GOT3 (cell line): ENCODE data around the gene SLC35F1.

Experiments
- DNase-seq: peaks from one replicate; lab custom pipeline; 2025; ENCODE audit warnings: mixed read lengths; lab: John Stamatoyannopoulos, UW

SLC35F1 gene

DNA sequence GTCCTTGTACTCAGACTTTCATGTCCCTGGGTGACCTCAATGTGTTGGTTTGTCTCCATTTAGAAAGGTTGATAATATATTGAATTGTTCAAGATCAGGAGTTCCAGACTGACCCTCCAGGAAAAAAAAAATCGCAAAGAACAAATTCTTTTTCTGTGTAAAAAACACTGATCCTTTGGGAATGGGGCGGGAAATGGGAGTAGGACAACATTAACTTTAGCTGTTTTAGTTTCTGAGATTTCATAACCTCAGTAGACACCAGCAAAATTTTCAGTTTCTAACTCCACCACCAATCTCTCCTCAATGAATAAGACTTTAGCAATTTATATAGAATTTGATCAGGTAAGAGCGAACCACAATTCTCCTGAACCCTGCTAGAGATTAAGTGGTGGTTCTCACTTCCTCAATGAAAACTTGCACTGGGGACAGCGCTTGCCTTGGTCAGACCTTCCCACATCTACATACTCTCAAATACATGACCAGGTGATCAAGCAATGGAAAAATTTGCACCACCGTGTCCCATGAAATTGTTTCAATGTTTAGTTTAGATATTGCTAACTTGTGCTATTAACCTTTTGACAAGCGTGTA lies 409.8 kb downstream of the SLC35F1 start:
- DNase-seq: no peak

DNA sequence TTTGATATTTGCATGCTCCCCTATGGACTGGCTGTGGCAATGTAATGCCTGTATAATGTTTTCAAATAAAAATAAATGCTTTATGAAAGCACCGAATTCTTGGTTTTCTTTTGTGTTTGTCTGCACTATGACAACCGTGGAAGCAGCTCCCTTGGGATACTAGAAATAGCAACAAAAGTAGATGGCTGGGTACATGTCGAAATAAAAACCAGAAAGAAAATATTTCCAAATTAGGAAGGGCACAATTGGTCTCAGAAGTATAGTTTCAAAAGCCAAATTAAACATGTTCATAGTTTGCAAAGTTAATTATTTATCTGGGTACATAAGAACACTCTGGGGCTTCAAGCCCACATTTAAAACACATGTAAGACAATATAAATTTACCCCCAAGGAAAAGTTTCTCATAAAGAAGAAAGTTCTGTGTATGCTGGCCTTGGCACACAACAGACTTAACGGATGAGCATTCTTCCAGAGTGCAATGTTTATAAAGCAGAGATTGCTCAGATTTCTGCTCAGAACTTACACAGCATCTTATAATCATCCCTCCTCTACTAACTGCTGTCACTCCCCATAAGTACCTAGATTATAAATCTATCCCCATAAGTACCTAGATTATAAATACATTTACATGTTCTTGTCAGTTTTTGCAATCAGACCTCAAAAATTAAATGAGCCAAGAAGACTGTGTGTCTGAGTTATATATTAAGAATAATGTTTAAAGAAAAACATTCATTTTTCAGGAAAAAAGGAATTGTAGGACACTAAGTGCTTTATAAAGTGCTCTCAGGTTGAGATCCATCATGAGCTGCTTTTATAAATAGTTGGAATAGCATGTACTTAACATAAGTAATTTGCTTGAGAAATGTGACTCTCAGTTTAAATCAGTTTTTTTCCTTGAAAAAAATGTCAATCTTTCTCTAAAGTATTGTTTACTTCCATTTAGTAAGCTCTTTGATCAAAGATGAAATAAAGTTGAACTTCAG lies 410.8 kb downstream of the SLC35F1 start:
- no peak for DNase-seq

DNA sequence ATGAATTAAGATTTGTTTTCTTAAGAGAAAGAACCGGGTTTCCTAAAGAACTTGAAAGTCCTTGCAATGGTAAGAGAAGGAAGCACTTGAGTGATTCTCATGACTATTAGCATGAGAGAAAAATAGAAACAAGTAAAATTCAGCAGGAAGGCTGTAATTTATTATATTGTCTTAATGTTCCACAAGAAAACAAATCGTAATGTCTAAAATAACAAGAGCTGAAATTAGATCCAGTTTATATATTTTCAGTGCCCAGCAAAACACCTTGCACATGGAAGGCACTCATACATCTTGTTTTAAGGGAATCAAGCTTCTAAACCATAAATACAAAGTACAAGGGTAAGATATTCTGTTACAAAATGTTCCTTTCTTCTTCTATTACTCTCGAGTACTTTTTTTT lies 411.6 kb downstream of the SLC35F1 start:
- DNase-seq: no peak

DNA sequence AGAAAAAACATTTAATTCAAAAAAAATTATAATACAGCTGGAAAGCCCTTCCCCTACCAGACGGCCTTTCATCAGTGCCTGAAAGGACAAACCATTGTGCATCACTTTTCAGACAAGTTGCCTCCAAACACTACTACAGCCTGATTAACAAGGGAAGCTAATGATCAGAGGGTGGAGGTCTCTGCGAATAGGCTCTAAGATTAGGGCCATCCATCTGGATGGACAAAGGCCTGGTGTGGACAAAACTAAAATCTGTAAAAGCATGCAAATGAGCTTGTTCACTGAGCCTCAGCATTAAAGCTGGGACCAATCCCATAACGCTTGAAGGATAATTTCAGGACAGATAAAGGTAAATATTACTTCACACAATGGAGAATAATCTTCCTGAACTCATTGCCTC lies 412.4 kb downstream of the SLC35F1 start:
- DNase-seq: no peak

DNA sequence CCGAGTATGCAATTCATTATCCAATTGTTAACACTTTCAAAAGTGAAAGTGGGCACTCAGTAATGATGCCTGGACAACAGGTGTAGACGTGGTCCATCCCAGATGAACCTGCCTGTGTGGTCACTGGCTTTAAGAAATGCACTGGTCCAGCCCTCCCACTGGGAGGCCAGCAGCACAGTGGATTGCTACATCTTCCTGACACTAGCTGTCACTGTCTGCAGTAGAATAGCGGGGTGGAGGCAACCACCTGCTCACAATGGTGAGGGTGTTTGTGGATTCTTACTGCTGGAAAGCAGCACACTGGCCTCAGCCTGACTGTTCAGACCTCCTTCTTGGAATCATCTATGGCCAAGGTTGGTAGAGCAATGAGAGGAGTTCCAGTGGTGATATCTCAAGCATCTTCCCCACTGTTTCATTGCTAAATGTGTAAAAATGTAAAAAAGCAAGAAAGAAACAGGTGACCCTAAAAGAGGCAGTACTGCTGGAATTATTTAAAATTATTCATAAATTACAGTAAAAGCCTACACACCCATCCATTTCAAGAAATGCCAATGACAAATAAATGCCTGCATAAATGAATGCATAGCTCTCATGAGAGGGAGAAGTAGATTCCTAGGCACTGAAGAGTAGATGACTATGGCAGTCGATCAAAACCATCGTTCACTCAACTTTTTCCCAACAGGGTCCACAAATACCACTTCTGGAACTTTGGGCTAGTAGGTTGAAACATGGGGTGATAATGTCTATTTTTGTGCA lies 413.0 kb downstream of the SLC35F1 start:
- DNase-seq: no peak

DNA sequence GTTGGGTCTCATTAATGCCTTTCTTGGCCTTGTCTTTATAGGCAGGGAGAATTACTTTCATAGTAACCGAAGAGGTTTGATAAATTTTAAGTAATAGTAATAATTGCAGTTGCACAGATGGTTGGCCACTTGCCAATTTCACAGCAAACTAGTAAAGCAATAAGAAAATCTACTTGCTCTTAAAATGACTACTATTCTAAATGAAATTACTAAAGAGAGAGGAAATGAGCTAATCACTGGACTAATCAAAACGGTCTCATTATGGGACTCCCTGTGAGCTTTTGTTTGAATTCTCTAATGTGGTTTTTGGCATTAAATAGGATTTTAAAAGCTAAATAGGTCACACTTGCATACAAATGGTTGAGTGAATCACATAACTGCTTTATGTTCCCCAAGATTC lies 413.6 kb downstream of the SLC35F1 start:
- DNase-seq: no peak

DNA sequence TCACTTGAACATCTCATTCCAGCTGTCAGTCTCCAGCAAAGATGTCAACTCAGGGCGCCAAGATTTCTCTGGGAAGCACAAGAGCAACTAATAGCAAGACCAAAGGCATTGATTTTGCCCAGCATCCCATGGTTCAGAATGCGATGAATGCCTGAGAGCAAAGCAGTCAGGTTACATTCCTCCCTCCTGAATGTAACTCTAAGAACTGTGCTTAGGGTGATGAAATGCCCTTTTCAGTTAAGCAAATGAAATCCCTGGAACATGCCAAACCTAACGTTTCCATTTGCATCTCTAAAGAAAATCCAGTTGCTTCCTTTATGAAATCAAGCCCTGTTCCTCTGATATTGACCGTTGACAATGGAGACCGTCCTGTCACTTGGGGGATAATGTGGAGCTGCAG lies 417.1 kb downstream of the SLC35F1 start:
- DNase-seq: no peak

DNA sequence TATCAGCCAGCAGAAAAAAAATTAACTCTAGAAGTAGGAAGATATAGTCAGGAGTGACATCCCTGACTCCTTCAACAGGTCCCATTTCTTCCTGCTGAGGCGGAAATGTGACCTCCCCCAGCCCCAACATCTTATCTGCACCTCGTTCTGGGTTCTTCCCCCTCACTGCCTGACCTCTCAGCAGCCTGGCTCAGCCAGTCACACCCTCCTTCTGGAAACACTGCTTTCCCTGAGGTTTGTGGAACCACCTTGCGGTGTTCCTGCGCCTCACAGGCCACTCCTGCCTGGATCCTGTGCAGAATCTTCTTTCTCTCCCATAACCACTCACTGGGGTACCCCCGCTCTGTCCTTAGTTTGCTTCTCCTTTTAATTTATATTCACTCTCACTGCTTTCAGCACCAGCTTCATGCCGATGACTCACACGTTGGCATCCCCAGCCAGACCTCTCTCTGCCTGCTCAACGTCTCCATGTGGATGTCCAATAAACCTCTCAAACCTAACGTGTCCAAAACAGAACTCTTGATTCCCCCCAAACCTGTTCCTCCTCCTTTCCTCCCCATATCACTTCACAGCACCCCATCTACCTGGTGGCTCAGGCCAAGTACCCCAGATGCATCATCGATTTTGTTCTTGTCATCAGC lies 418.3 kb downstream of the SLC35F1 start:
- no peak for DNase-seq

DNA sequence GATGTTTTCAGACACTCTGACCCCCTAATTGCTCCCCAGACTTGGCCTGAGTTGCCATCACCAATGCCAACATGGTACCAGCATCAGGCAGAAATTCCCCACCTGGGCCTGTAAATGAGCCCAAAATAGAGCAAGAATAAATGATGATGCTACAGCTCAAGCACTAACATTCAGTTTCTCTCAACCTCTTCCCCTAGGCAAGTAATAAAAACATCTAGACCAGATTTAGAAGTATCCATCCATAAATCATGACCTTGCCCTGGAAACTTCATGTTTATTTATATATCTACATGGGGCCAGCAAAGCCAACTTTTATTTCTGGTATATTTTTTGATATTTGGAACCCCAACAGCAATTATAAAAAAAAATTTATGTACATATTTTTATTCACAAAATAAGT lies 419.6 kb downstream of the SLC35F1 start:
- no peak for DNase-seq

DNA sequence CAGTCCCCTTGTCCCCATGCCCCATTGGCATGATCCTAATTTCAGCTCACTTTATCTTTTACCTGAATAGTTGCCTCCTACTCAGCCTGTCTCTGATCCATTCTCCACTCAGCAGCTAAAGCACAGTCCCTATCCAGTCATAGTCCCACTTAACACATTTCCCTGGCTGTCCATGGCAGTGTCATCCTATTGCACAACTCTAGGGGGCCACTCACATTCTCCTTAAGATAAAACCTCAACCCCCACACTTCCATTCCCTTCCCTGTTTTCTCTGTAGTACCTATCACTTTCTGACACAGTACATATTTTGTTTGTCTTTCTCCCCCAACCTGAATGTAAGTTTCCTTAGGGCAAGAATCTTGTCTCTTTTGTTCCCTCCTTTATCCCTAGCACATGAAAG lies 420.2 kb downstream of the SLC35F1 start:
- DNase-seq: no peak

DNA sequence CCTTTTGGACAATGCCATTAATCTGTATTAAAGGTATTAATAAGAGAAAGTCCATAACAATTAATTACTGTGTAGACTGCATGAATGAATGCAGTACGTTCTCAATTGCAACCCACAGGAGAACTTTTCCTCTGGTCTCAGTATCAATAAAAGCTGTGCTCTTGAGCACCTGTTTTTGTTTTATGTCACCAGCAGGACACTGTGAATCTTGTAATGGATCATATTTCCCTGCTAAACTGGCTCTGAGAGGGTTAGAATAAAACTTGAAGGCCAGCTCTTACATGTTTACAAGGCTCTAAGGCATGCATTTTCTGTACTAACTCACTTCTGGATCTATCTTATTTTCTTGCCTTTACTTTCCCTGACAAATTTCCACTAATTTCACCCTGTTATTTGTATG lies 426.7 kb downstream of the SLC35F1 start:
- no peak for DNase-seq

DNA sequence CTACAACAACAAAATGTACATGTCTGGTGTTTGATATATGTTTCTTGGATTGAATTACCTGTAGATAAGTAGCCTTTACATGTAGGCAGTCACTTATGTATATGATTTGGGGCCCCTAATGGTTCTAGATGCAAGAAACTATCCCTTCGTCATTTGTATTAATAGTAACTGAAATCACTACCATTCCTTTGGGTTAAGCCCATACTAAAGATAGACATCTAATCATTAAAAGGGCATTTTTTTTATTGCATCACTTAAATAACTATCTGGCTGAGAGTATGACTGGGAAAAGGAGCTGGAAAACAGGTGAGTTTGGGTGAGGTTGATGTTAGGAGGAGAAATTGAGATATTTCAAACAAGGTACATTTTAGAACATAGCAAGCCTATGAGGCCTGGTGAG lies 427.6 kb downstream of the SLC35F1 start:
- no peak for DNase-seq

DNA sequence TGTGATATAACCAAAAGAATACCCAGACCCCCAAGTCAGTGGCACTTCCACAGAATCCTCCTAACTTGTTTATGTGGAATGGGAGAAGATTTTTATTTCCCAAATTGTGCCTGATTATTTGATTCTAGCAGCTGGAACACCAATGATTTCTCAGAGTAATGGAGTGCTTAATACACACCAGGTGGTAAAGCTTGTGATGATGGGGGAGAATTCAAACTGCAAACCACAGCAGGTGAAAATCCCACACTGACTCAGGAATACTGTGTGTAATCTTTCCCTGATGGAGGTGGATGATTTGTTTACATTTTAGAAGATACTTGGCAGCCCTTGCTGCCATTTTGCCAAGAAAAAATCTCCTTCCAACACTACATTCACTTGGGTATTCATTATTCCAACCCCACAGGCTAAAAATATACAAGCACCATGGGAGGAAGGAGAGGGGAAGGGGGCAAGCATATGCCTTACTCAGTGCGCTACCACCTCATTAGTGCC lies 428.3 kb downstream of the SLC35F1 start:
- no peak for DNase-seq

DNA sequence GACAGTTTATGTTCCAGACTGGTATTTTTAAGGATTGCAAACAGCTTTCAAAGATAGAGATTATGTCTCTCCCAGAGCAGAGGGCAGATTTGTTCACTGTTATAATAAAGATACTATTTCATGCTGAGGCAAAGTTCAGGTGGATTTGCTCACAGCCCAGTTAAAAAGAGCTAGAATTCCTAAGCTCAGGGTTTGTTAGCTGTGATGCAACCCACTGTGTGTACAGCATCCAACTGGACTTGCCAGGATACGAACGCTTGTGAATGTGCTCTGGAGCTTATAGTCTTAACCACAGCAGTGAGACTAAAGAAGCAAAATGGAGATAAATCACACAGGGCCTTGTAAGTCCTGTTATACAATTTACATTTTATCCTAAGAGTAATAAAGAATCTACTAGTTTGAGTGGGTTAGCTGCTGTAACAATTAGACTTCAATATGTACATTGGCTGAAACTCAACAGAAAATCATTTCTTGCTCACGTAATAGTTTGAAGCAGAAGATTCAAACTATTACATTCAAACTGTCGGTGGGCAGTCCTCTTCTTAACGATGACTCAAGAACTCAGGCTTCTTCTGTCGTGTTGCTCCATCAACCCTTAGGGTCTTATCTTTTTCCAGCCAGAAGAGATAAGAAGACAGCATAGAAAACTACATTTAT lies 437.1 kb downstream of the SLC35F1 start:
- no peak for DNase-seq

DNA sequence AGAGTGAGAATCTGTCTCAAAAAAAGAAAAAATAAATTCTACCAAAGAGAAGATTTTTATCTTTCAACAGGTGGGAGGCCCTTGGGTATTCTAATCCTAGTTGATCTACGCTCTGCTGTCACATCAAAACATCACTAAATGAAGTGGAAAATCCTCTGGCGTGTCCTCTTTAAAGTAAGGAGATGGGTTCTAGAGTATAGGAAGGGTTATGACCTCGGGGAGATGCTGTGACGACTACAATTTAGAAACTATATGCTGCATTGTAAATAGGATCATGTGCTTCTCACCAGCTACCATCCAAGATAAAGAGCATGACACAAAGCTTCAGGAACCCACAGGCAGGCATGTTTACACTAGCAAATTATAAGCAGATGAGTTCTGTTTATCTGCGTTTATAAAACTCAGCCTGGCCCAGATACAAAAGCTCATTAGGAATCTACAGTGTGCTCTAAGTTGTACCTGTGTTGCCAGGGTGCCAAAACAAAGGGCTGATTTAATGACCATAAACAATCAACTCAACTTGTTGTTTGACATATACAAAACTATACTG lies 443.9 kb downstream of the SLC35F1 start:
- DNase-seq: no peak

DNA sequence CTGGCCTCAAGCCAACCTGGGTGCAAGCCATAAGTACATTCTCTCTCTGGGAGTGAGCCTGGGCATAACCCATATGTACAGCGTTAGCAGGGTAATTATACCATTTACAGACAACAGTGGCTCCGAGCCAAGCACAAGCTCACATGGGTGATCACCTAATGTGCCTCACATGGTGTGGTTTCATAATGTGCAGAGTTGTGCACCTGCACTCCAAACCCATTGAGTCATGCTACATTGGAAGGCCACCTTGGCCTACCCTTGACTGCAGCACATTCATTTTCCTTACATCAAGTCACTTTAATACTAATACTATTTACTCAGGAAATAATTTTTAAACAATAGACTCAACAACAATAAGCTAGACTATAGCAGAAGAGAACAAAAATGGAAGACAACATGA lies 446.5 kb downstream of the SLC35F1 start:
- DNase-seq: no peak

DNA sequence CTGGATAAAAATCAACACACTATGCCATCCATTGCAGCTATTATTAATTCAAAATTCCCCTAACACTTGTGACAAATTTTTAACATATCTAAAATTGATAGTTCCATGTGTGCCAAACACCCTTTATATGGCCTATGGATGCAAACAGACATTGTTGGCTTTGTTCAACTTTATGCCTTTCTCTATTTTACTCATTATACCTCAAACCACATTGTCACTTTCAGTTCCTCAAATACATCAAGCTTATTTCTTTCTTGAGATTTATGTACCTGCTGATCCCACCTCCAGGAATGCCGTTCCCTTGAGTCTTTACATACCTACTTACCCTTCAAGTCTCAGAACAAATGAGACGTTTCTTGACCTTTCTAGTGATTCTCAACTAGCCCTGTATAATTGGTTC lies 447.6 kb downstream of the SLC35F1 start:
- DNase-seq: no peak

DNA sequence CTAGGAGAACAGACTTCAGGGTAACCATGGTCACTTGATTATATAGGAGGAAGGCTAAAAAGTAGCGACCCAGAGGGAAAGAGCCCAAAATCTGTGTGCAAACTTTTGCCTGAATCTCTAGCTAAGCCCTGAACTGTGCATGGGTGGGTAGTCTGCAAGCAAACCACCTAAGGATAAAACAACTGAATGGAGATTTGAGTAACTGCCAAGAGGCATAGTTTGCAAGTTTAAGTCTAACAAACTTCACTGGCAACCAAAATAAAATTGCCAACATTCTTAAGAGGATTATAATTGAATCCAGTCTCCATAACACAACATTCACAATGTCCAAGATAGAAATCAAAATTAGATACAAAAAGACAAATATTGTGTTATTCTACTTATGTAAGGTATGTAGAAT lies 449.0 kb downstream of the SLC35F1 start:
- no peak for DNase-seq

DNA sequence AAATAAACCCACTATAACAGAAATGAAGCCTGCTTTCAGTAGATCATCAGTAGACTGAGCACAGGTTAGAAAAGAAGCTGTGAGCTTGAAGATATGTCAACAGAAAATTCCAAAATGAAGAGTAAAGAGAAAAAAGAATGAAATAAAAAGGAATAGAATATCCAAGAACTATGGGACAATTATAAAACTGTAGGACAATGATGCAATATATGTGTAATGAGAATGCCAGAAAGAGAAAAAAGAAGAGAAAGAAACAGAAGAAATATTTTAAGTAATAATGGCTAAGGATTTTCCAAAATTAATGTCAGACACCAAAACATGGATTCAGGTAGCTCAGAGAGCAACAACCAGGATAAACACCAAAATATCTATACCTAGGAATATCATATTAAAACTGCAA lies 449.6 kb downstream of the SLC35F1 start:
- no peak for DNase-seq
